ENCODE results near the gene CRIM1. TPM values are rescaled to one million over a fixed set of nuclear protein-coding genes. Genes with fewer than 3 reads are reported as not detected.

CRIM1 gene
- total and polyA plus RNA-seq, 12 donors: 14.1 to 83.6 (median 54.8) TPM

DNA sequence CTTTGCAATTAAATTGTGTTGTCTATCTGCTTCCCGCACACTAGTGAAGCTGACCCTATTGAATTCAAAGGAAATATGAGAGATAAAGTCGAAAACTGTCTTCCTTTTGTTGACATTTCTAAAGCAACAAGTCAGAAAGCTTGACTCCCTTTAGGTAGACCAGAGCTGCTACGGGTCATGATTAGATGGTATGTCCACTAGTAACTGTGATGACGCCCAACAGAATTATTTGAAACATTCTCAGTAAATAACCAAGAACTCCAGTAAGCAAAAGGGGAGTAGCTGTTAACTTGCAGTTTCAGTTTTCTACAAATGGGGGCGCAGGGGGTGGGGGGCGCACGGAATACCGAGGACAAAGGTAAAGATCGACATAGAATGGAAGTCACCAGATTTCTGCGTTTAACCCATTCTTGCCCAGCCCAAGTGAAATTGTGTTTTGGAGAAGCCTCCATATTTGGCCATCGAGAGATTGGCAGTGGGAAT is 56.4 kb downstream of the CRIM1 start:
- WGBS, 2 donors: 53 to 72% methylated on average over 11 of the region's 11 CpGs
- no peaks in the 10 kb centered on the region for H3K27me3 ChIP-seq
- H3K27ac ChIP-seq: peak overlapping the region in 7 of 10 donors; percentile 30 to 80 (median 55)
- DNase-seq (no peak), ATAC-seq (peak in 2 of 8 donors; percentile 21 to 36)
- no peak overlapping the region for H3K4me3 ChIP-seq
- H3K36me3 ChIP-seq: no peaks in the 10 kb centered on the region
- no peaks in the 10 kb centered on the region for H3K9me3 ChIP-seq
- TF ChIP-seq, protein P1, sequence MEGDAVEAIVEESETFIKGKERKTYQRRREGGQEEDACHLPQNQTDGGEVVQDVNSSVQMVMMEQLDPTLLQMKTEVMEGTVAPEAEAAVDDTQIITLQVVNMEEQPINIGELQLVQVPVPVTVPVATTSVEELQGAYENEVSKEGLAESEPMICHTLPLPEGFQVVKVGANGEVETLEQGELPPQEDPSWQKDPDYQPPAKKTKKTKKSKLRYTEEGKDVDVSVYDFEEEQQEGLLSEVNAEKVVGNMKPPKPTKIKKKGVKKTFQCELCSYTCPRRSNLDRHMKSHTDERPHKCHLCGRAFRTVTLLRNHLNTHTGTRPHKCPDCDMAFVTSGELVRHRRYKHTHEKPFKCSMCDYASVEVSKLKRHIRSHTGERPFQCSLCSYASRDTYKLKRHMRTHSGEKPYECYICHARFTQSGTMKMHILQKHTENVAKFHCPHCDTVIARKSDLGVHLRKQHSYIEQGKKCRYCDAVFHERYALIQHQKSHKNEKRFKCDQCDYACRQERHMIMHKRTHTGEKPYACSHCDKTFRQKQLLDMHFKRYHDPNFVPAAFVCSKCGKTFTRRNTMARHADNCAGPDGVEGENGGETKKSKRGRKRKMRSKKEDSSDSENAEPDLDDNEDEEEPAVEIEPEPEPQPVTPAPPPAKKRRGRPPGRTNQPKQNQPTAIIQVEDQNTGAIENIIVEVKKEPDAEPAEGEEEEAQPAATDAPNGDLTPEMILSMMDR (IDR thresholded peaks at IDR 0.05): no peak
- intact Hi-C loops (cut with DNase I): loop anchor here in 3 of 10 donors (5.0 kb wide), 2 partner anchors 45 to 55 kb away; partner anchors contain the start of gene CRIM1 (in 3 of the 3)
- H3K4me1 ChIP-seq: peaks cover 27 to 100% (median 95%) of the 10 kb centered on the region in 9 donors

DNA sequence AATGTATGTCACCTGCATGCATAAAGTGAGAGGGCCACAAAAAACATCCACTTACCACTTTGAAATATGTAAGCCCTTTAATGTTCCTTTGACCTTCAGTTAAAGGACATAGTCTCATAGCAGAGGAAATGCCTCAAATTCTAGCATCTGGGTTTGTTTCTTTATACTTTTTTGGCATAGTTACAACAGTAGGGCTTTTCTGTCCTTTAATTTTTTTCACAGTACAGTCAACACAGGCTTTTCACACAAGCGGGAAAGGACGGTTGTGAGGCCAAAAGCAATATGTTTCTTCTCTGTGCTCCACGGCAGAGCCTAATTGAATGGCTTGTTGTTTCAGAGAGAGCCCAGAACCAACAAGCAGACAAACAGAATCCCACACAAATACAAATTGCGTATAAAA is 57.6 kb downstream of the CRIM1 start:
- Histone ChIP-seq H3K4me1 (peaks cover 24 to 100% (median 89%) of the 10 kb centered on the region in 9 donors), H3K36me3 (no peaks in the 10 kb centered on the region), H3K4me3 (no peak overlapping the region), H3K9me3 (no peaks in the 10 kb centered on the region), H3K27me3 (no peaks in the 10 kb centered on the region), H3K27ac (peak overlapping the region in 8 of 10 donors; percentile 4 to 80 (median 51))
- intact Hi-C loops (cut with DNase I): loop anchor here in 3 of 10 donors (5.0 kb wide), 2 partner anchors 44 to 56 kb away; partner anchors contain the start of gene CRIM1 (in 3 of the 3)
- peak in 7 of 8 donors; percentile 28 to 60 (median 47) for ATAC-seq
- TF ChIP-seq, protein P1 (IDR thresholded peaks at IDR 0.05): no peak
- 43 to 57% methylated on average over 4 of the region's 4 CpGs for WGBS, 2 donors
- peak in 1 of 2 donors; percentile 32 for DNase-seq

DNA sequence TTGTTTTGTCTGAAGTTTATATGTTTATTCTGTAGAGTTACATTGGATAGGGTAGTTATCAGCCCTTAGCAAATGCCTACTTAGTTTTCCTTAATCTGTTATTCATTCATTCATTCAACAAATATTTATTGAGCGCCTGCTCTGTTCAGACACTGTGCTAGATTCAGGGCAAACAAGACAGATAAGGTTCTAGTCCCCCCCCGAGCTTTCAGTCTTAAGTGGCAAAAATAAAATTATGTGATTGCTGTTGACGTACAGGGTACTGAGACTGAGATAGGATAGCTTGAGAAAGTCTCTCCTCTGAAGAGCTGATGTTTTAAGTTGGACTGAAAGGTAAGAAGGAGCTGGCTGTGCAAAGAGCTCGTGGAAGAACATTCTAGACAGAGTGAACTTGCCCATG is 58.7 kb downstream of the CRIM1 start:
- peak overlapping the region in 5 of 10 donors; percentile 13 to 76 (median 55) for H3K27ac ChIP-seq
- WGBS, 2 donors: 89 to 91% methylated on average over 4 of the region's 4 CpGs
- H3K27me3 ChIP-seq: no peaks in the 10 kb centered on the region
- DNase-seq (no peak), ATAC-seq (no peak)
- TF ChIP-seq, protein P1 (IDR thresholded peaks at IDR 0.05): no peak
- H3K4me3 ChIP-seq: no peak overlapping the region
- intact Hi-C loops (cut with DNase I): loop anchor here in 3 of 10 donors (5.0 kb wide), 2 partner anchors 43 to 57 kb away; partner anchors contain the start of gene CRIM1 (in 3 of the 3)
- peaks cover 19 to 100% (median 87%) of the 10 kb centered on the region in 9 donors for H3K4me1 ChIP-seq
- no peaks in the 10 kb centered on the region for H3K36me3 ChIP-seq
- H3K9me3 ChIP-seq: no peaks in the 10 kb centered on the region

DNA sequence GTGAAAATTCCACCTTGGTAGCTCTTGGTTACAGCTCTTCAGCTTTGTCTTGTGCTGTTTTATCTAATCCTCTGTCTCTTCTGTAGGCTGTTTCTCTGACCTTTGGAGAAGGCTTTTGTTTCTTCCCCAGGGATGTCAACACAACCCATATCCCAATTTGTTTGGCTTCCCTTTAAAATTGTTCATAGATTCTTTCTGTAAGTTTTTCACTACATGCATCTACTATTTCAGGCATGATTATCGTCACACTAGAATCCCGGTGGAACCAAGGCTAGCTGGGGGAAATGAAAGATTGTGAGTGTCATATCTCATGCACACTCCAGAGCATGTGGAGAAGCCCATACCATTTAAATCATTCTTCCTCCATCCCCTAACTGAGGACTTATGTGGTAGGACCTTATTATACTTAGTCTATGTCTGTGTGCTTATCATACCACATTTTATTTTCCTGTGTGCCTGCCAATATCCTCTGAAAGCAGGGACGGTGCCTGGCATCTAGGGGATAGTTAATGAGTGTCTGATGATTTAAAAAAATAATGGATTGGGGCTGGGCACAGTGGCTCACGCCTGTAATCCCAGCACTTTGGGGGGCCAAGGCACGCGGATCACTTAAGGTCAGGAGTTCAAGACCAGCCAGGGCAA is 59.9 kb downstream of the CRIM1 start:
- Histone ChIP-seq H3K4me3 (no peak overlapping the region), H3K36me3 (no peaks in the 10 kb centered on the region), H3K4me1 (peaks cover 15 to 100% (median 85%) of the 10 kb centered on the region in 9 donors), H3K27ac (peak overlapping the region in 5 of 10 donors; percentile 13 to 76 (median 27)), H3K27me3 (no peaks in the 10 kb centered on the region), H3K9me3 (no peaks in the 10 kb centered on the region)
- 38 to 42% methylated on average over 6 of the region's 6 CpGs for WGBS, 2 donors
- TF ChIP-seq, protein P1 (IDR thresholded peaks at IDR 0.05): no peak
- intact Hi-C loops (cut with DNase I): loop anchor here in 1 of 10 donors (5.0 kb wide), 1 partner anchor 58 kb away; the partner anchor contains the start of gene CRIM1
- ATAC-seq: peak in 7 of 8 donors; percentile 32 to 75 (median 67)
- DNase-seq: no peak
